Cardiac muscle cell (in vitro differentiated cells and primary cell): ENCODE data around the gene CHRND. TPM values are rescaled to one million over a fixed set of nuclear protein-coding genes. Genes with fewer than 3 reads are reported as not detected.
"Not testable (repeated sequence)": the region's sequence is repeated elsewhere in the genome, so short reads cannot be mapped to it uniquely, and the experiment has no call there.

Source experiments
- DNase-seq, 2 donors: peaks; one replicate each; pipeline versions ENCODE4 v3.0.0 to v3.0.0-alpha.2; 2010 to 2017; ENCODE audit warnings: low read depth in 1 of 2, low spot score in 1 of 2
- H3K27ac ChIP-seq: fragments of 200-600 bp; sonication (generic); 2 replicates; pipeline ENCODE4 v1.5.1; 2016
- H3K27me3 ChIP-seq: fragments of 200-600 bp; sonication (generic); 2 replicates; pipeline ENCODE4 v1.6.0; 2016; ENCODE audit warnings: control low read depth
- H3K36me3 ChIP-seq: fragments of 200-600 bp; sonication (generic); 2 replicates; pipeline ENCODE4 v1.5.1; 2016; ENCODE audit warnings: control low read depth
- H3K4me1 ChIP-seq: fragments of 200-600 bp; sonication (generic); 2 replicates; pipeline ENCODE4 v1.8.1; 2017; ENCODE audit warnings: low read depth, mild to moderate bottlenecking, mixed run types
- H3K4me3 ChIP-seq: fragments of 200-600 bp; sonication (generic); 2 replicates; pipeline ENCODE4 v1.5.1; 2016; ENCODE audit warnings: mild to moderate bottlenecking
- H3K9me3 ChIP-seq: fragments of 200-600 bp; sonication (generic); 2 replicates; pipeline ENCODE4 v1.5.1; 2017; ENCODE audit warnings: low read depth, mild to moderate bottlenecking, control low read depth
- polyA plus RNA-seq: library from polyadenylated mRNA; unstranded; fragments of >200 nt; fragmentation: Nextera tagmentation; extraction: Ambion mirVana; gene quantifications from 2 replicates; pipeline ENCODE4 v1.2.1, GENCODE V29; 2016
- total RNA-seq: library from RNA; depleted of rRNA; stranded (reverse); fragments of >200 nt; gene quantifications from 2 replicates; pipeline ENCODE4 v1.2.3, GENCODE V29; 2016
- TF ChIP-seq, protein P1 (sequence below): IDR thresholded peaks from 2 replicates; pipeline ENCODE4 v1.5.1; 2012; ENCODE audit warnings: low read depth, mild to moderate bottlenecking, low read length

Gene CHRND
- total and polyA plus RNA-seq, 2 experiments from 2014 or later, result 0.05 to 0.09 TPM

DNA sequence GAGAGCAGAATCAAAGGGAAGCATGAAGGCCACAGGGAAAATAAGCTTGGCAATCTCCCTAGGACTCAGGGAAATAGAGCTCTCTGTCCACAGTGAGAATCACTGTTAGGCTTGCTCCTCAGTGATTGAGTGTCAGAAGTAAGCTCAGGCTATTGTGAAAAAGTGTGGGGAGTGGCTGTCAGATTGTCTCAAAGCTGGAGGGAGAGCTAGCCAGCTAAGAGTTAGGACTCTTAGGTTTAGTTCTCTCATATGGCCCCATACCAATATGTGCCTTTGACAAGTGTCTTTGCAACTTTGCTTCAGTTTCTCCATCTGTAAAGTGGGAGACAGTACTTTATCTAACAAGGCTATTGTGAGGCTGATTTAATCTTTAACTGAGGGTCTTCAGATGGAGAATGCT lies 41.8 kb downstream of the CHRND start:
- TF ChIP-seq, protein P1, sequence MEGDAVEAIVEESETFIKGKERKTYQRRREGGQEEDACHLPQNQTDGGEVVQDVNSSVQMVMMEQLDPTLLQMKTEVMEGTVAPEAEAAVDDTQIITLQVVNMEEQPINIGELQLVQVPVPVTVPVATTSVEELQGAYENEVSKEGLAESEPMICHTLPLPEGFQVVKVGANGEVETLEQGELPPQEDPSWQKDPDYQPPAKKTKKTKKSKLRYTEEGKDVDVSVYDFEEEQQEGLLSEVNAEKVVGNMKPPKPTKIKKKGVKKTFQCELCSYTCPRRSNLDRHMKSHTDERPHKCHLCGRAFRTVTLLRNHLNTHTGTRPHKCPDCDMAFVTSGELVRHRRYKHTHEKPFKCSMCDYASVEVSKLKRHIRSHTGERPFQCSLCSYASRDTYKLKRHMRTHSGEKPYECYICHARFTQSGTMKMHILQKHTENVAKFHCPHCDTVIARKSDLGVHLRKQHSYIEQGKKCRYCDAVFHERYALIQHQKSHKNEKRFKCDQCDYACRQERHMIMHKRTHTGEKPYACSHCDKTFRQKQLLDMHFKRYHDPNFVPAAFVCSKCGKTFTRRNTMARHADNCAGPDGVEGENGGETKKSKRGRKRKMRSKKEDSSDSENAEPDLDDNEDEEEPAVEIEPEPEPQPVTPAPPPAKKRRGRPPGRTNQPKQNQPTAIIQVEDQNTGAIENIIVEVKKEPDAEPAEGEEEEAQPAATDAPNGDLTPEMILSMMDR, result no peak
- no peak overlapping the region for H3K27ac ChIP-seq
- peaks cover 48% of the 10 kb centered on the region for H3K36me3 ChIP-seq

DNA sequence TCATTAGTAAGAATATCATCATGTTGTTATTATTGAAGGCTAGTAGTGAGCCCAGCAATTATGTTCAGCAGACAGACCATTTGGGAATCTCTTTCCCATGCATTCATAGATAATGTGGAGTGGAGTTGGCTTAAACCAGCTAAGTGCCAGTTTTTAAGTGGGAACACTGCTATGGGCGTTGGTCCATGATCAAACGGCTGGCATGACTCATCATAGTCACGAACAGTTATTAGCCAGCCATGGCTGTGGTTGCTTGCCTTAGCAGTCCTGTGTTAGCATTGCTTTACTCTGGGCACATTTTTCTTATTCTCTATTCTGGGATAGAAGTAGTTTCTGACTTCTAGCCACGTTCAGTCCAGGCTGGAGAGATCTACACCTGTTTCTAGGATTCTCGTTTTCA lies 42.2 kb downstream of the CHRND start:
- no peaks in the 10 kb centered on the region for H3K9me3 ChIP-seq
- no peaks in the 10 kb centered on the region for H3K27me3 ChIP-seq
- H3K4me3 ChIP-seq, result no peak overlapping the region
- H3K36me3 ChIP-seq, result peaks cover 48% of the 10 kb centered on the region
- H3K27ac ChIP-seq, result no peak overlapping the region
- DNase-seq, result peak in 1 of 2 donors; percentile 38
- no peaks in the 10 kb centered on the region for H3K4me1 ChIP-seq
- TF ChIP-seq, protein P1, result no peak

More for the DNA sequence above, 41.8 kb downstream of the CHRND start:
- Histone ChIP-seq H3K9me3 (no peaks in the 10 kb centered on the region), H3K4me3 (no peak overlapping the region), H3K27me3 (no peaks in the 10 kb centered on the region), H3K4me1 (no peaks in the 10 kb centered on the region)
- DNase-seq, result no peak

- Histone ChIP-seq H3K4me3 (no peak overlapping the region), H3K4me1 (no peaks in the 10 kb centered on the region), H3K36me3 (peaks cover 52% of the 10 kb centered on the region), H3K27me3 (no peaks in the 10 kb centered on the region), H3K9me3 (no peaks in the 10 kb centered on the region), H3K27ac (no peak overlapping the region)
- no peak for DNase-seq
- TF ChIP-seq, protein P1, result no peak
These were observed 43.6 kb downstream of the CHRND start for GRCh38 chr2:232569541-232569940.

DNA sequence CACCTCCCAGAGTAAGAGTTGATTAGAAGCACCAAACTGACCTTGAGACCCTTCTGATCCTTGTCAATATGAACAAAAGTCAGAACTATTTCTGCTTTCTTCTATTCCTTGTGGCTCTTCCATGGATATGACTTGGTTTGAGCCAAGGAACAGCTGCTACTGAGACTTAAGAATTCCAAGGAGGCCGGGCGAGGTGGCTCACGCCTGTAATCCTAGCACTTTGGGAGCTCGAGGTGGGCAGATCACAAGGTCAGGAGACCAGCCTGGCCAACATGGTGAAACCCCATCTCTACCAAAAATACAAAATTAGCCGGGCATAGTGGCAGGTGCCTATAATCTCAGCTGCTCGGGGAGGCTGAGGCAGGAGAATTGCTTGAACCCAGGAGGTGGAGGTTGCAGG lies 44.5 kb downstream of the CHRND start:
- not testable (repeated sequence) for H3K27me3 ChIP-seq, H3K27ac ChIP-seq, DNase-seq, H3K9me3 ChIP-seq, H3K4me1 ChIP-seq, H3K4me3 ChIP-seq
- peaks cover 51% of the 10 kb centered on the region for H3K36me3 ChIP-seq

DNA sequence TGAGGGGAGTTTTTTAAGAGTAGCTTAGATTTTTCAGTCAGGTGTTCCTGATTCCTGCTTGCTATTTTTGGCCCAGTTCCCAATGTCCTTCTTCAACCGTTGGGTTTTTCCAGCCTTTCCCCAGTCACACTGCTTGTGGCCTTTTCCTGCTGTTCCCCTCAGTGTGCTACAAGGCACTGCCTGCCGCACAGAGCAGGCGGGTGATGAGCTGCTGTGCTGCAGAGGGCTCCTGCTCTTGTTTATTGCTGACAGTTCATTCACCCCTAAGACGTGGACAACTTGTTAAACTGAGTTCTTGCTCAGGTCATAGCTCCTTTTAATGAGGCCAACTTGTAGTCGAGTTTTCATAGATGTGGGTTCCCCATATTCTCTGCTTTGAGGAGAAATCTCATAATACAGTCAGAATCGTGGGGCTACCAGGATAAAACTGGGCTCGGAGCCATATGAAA lies 45.1 kb downstream of the CHRND start:
- H3K9me3 ChIP-seq, result no peaks in the 10 kb centered on the region
- H3K36me3 ChIP-seq, result peaks cover 50% of the 10 kb centered on the region
- no peaks in the 10 kb centered on the region for H3K27me3 ChIP-seq
- H3K4me3 ChIP-seq, result no peak overlapping the region
- peak in 1 of 2 donors; percentile 13 for DNase-seq
- no peak overlapping the region for H3K27ac ChIP-seq
- TF ChIP-seq, protein P1, result no peak
- no peaks in the 10 kb centered on the region for H3K4me1 ChIP-seq

- TF ChIP-seq, protein P1, result no peak
- Histone ChIP-seq H3K36me3 (peaks cover 35% of the 10 kb centered on the region), H3K9me3 (no peaks in the 10 kb centered on the region), H3K27me3 (no peaks in the 10 kb centered on the region), H3K27ac (no peak overlapping the region), H3K4me1 (no peaks in the 10 kb centered on the region), H3K4me3 (no peak overlapping the region)
- no peak for DNase-seq
These were observed 47.1 kb downstream of the CHRND start for GRCh38 chr2:232573042-232573441.
